A549 (cell line): ENCODE data around the gene MDC1. TPM values are rescaled to one million over a fixed set of nuclear protein-coding genes. Genes with fewer than 3 reads are reported as not detected.
A peak's percentile ranks its signal among the peaks of the same experiment; 100 is the strongest.

Experiments used
- ATAC-seq, 2 experiments: fragments of 200-7000 bp in 1 of 2; fragments of >200 bp in 1 of 2; cut with Nextera tagmentation in 1 of 2; cut with Tn5 transposase in 1 of 2; 3 replicates each; pipeline versions ENCODE4 v1.8.0 to v1.9.1; 2018 to 2020; ENCODE audit warnings: mild to moderate bottlenecking in 1 of 2, moderate library complexity in 1 of 2
- CTCF ChIA-PET: fragments of 300-600 bp; sonication (Branson Sonifier 250); formaldehyde crosslinking; extraction: SDS; loops from one replicate; lab custom pipeline; 2021; ENCODE audit warnings: antibody characterized with exemption, inconsistent platforms; lab: Yijun Ruan, JAX
- POLR2A ChIA-PET: fragments of 350-600 bp; formaldehyde crosslinking; extraction: SDS; loops from one replicate; lab custom pipeline; 2021; ENCODE audit warnings: antibody characterized with exemption, inconsistent platforms; lab: Yijun Ruan, JAX
- DNase-seq, 2 experiments: peaks; one replicate each; pipeline versions ENCODE4 v3.0.0 to v3.0.0-alpha.2; 2011 to 2016; ENCODE audit warnings: low read depth in 1 of 2, low spot score in 1 of 2
- FAIRE-seq: peaks from 2 replicates; lab custom pipeline; 2011; peaks lifted over from hg19 to GRCh38; lab: Jason Lieb, UNC
- H3K27ac ChIP-seq, 2 experiments: fragments of >200 bp; sonication (Bioruptor Twin); formaldehyde crosslinking; 3 replicates each; pipeline ENCODE4 v1.5.1; 2016 to 2017
- H3K4me1 ChIP-seq: fragments of >200 bp; sonication (Bioruptor Twin); formaldehyde crosslinking; 3 replicates; pipeline ENCODE4 v1.6.1; 2016
- H3K4me2 ChIP-seq: fragments of >200 bp; sonication (Bioruptor Twin); formaldehyde crosslinking; 3 replicates; pipeline ENCODE4 v1.6.1; 2016
- H3K4me3 ChIP-seq: fragments of >200 bp; sonication (Bioruptor Twin); formaldehyde crosslinking; 3 replicates; pipeline ENCODE4 v1.5.1; 2016
- H3K9me3 ChIP-seq: fragments of >200 bp; sonication (Bioruptor Twin); formaldehyde crosslinking; 3 replicates; pipeline ENCODE4 v1.6.1; 2016
- CBX2 ChIP-seq: fragments of 200-600 bp; sonication (generic); IDR thresholded peaks from 2 replicates; pipeline ENCODE4 v1.6.1; 2016; ENCODE audit warnings: low read depth, mild to moderate bottlenecking, borderline replicate concordance
- CEBPB ChIP-seq, 2 experiments: fragments of >200 bp in 1 of 2; sonication (Bioruptor Twin) in 1 of 2; formaldehyde crosslinking in 1 of 2; IDR thresholded peaks; 2 replicates each; pipeline ENCODE4 v1.6.1; 2012 to 2016
- CHD2 ChIP-seq: fragments of 150-350 bp; IDR thresholded peaks from 2 replicates; pipeline ENCODE4 v1.6.1; 2014; ENCODE audit warnings: low read length; ENCODE audit not compliant: partially characterized antibody
- CHD4 ChIP-seq: fragments of 200-600 bp; sonication (generic); IDR thresholded peaks from 2 replicates; pipeline ENCODE4 v1.6.1; 2016; ENCODE audit warnings: antibody characterized with exemption, mild to moderate bottlenecking, borderline replicate concordance
- EP300 ChIP-seq, 2 experiments: fragments of >200 bp; sonication (Bioruptor Twin); formaldehyde crosslinking; IDR thresholded peaks; 2 replicates in 1 of 2; 3 replicates in 1 of 2; pipeline ENCODE4 v1.6.1; 2016 to 2017
- FOSB ChIP-seq: fragments of 250-450 bp; sonication (Bioruptor Pico); IDR thresholded peaks from 2 replicates; pipeline ENCODE4 v1.5.0; 2020; ENCODE audit warnings: mild to moderate bottlenecking, moderate library complexity
- FOSL2 ChIP-seq, 2 experiments: fragments of 450-650 bp in 1 of 2; fragments of >200 bp in 1 of 2; sonication (Bioruptor Twin) in 1 of 2; formaldehyde crosslinking; IDR thresholded peaks; 2 replicates each; pipeline versions ENCODE4 v1.5.0 to v1.6.1; 2016 to 2020; ENCODE audit warnings: mild to moderate bottlenecking in 1 of 2, moderate library complexity in 1 of 2
- FOXS1 ChIP-seq: fragments of 250-450 bp; sonication (Bioruptor Pico); IDR thresholded peaks from 2 replicates; pipeline ENCODE4 v1.5.0; 2020; ENCODE audit warnings: mild to moderate bottlenecking, moderate library complexity
- GATA3 ChIP-seq: IDR thresholded peaks from 2 replicates; pipeline ENCODE4 v1.6.1; 2012; ENCODE audit warnings: borderline replicate concordance
- HDAC2 ChIP-seq: fragments of 200-600 bp; sonication (generic); IDR thresholded peaks from 2 replicates; pipeline ENCODE4 v1.6.1; 2016
- HEYL ChIP-seq: fragments of 250-450 bp; sonication (Bioruptor Pico); IDR thresholded peaks from 2 replicates; pipeline ENCODE4 v1.8.0; 2021; ENCODE audit warnings: mild to moderate bottlenecking, moderate library complexity
- HOXB13 ChIP-seq: fragments of 250-450 bp; sonication (Bioruptor Pico); IDR thresholded peaks from 2 replicates; pipeline ENCODE4 v1.5.0; 2020; ENCODE audit warnings: low read depth, mild to moderate bottlenecking, moderate library complexity
- HOXB5 ChIP-seq: fragments of 250-450 bp; sonication (Bioruptor Pico); IDR thresholded peaks from 2 replicates; pipeline ENCODE4 v1.5.0; 2020; ENCODE audit warnings: mild to moderate bottlenecking, moderate library complexity
- JUN ChIP-seq, 2 experiments: fragments of >200 bp; sonication (Bioruptor Twin); formaldehyde crosslinking; IDR thresholded peaks; 2 replicates in 1 of 2; 3 replicates in 1 of 2; pipeline ENCODE4 v1.6.1; 2016 to 2017
- KDM1A ChIP-seq: fragments of 200-600 bp; sonication (generic); IDR thresholded peaks from 2 replicates; pipeline ENCODE4 v1.6.1; 2016; ENCODE audit warnings: low read depth, mild to moderate bottlenecking
- KDM5A ChIP-seq: fragments of 200-600 bp; sonication (generic); IDR thresholded peaks from 2 replicates; pipeline ENCODE4 v1.6.1; 2016; ENCODE audit warnings: antibody characterized with exemption, mild to moderate bottlenecking
- MAFK ChIP-seq: fragments of 450-650 bp; IDR thresholded peaks from 2 replicates; pipeline ENCODE4 v1.6.1; 2014; ENCODE audit not compliant: partially characterized antibody
- MYC ChIP-seq: IDR thresholded peaks from 2 replicates; pipeline ENCODE4 v1.6.1; 2012; ENCODE audit warnings: mild to moderate bottlenecking, inconsistent platforms, low read length, improper control_type of control experiment, borderline replicate concordance
- NFE2L2 ChIP-seq: fragments of 150-350 bp; conservative IDR thresholded peaks from 2 replicates; pipeline ENCODE4 v1.6.1; 2014; ENCODE audit warnings: low read length
- NPAS2 ChIP-seq: fragments of 250-450 bp; sonication (Bioruptor Pico); IDR thresholded peaks from 2 replicates; pipeline ENCODE4 v1.8.0; 2022; ENCODE audit warnings: mild to moderate bottlenecking, moderate library complexity, borderline replicate concordance
- PHF8 ChIP-seq: fragments of 200-600 bp; sonication (generic); IDR thresholded peaks from 2 replicates; pipeline ENCODE4 v1.6.1; 2016; ENCODE audit warnings: low read depth, mild to moderate bottlenecking, antibody characterized with exemption, moderate library complexity, borderline replicate concordance
- POLR2A ChIP-seq: IDR thresholded peaks from 2 replicates; pipeline ENCODE4 v1.6.1; 2012; ENCODE audit warnings: mild to moderate bottlenecking, low read length
- RFX5 ChIP-seq: fragments of 450-650 bp; IDR thresholded peaks from 2 replicates; pipeline ENCODE4 v1.7.1; 2014; ENCODE audit warnings: antibody characterized with exemption, mild to moderate bottlenecking, moderate library complexity
- SREBF2 ChIP-seq: fragments of 450-650 bp; IDR thresholded peaks from 2 replicates; pipeline ENCODE4 v1.6.1; 2014; ENCODE audit warnings: mild to moderate bottlenecking, moderate library complexity
- TP53 ChIP-seq: fragments of 250-450 bp; sonication (Bioruptor Pico); IDR thresholded peaks from 2 replicates; pipeline ENCODE4 v1.5.0; 2021; ENCODE audit warnings: mild to moderate bottlenecking, moderate library complexity
- ZFP36 ChIP-seq: fragments of 450-650 bp; IDR thresholded peaks from 2 replicates; pipeline ENCODE4 v1.6.1; 2014; ENCODE audit warnings: borderline replicate concordance; ENCODE audit not compliant: partially characterized antibody
- WGBS: methylation state at CpG from one replicate; pipeline ENCODE4 v1.1.6; 2017; ENCODE audit errors: missing lambda C conversion rate; 5-methylcytosine and 5-hydroxymethylcytosine counted together
- polyA plus RNA-seq, 4 experiments: library from polyadenylated mRNA; depleted of rRNA in 3 of 4; stranded (reverse); fragments of >200 nt; fragmentation: RNase III in 1 of 4; extraction: RNeasy Plus Mini Kit Qiagen cat#74134 plus additional on column Dnase treatment in 1 of 4; gene quantifications; 2 replicates in 3 of 4; 3 replicates in 1 of 4; pipeline ENCODE4 v1.2.3, GENCODE V29; 2011 to 2017
- TF ChIP-seq, protein P1 (sequence below): IDR thresholded peaks from 2 replicates; pipeline ENCODE4 v1.6.1; 2012
- TF ChIP-seq, protein P2 (sequence below): fragments of 250-450 bp; sonication (Bioruptor Pico); IDR thresholded peaks from 2 replicates; pipeline ENCODE4 v1.5.0; 2020; ENCODE audit warnings: low read depth, mild to moderate bottlenecking, moderate library complexity
- TF ChIP-seq, protein P3 (sequence below): fragments of >200 bp; sonication (Bioruptor Twin); formaldehyde crosslinking; IDR thresholded peaks from 3 replicates; pipeline ENCODE4 v1.5.1; 2016
- TF ChIP-seq, protein P4 (sequence below): IDR thresholded peaks from 2 replicates; pipeline ENCODE4 v1.6.1; 2012; ENCODE audit warnings: low read depth, borderline replicate concordance

The MDC1 gene
- polyA plus RNA-seq, 2 of the 4 experiments (the other 2 are of a cell fraction) = 8.2 to 16.5 TPM

DNA sequence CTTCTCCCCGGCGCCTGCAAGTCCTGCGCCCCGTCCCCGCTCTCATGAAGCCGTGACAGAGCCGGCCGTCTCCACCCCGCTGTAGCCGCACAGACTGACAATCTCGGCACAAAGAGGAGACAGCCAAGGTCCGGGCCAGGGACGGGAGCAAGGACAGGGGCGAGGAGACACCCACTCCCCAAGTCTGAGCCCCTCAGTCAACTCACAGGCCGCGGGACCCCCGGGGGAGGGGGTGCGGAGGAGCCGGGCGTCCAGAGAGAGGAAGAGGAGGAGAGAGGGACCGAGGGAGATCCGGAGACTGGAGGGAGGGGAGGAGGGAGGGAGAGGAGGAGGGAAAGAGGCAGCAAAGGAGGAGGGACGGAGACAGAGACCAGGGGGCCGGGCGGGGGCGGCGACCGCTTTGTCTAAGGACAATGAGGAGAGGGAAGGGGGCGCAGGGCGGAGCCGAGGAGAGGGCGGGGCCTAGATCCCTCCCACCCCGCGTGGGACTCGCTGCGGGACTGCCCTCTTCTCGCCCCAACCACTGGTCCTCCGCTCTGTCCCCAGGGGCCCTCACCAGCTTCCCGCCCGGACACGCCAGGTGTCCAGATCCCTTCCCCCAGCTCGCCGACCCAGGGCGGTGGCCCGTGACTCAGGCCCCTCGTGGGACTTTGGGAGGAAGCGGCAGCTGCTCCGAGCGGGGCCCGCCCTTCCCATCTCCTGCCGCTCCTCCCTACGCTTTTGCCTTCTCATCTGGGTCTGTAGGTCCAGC, 30.0 kb downstream of the MDC1 start:
- DNase-seq (peak; percentile 54 to 85), FAIRE-seq (no peak), ATAC-seq (peak; percentile 51 to 74)
- TF ChIP-seq CHD2 = no peak
- peak; percentile 23 for TF ChIP-seq ZFP36
- no peak for TF ChIP-seq TP53 (CRISPR knock-in tag)
- TF ChIP-seq, protein P1, sequence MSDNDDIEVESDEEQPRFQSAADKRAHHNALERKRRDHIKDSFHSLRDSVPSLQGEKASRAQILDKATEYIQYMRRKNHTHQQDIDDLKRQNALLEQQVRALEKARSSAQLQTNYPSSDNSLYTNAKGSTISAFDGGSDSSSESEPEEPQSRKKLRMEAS = peak; percentile 70
- TF ChIP-seq KDM1A = no peak
- no peak for TF ChIP-seq GATA3
- no peak for TF ChIP-seq FOSB (CRISPR knock-in tag)
- 0 out of 2 replicates have a peak, but pooled peaks have one; percentile 2 for TF ChIP-seq PHF8
- no peak for TF ChIP-seq NFE2L2
- no peak; the same call in 1 of the 2 replicates for TF ChIP-seq POLR2A
- no peak for TF ChIP-seq FOXS1 (CRISPR knock-in tag)
- TF ChIP-seq HOXB5 (CRISPR knock-in tag) = no peak
- no peak for TF ChIP-seq EP300 (IDR thresholded peaks at IDR 0.05)
- no peak for TF ChIP-seq HOXB13 (CRISPR knock-in tag)
- TF ChIP-seq HDAC2 = no peak
- no peak for TF ChIP-seq CHD4
- TF ChIP-seq MYC = 0 out of 2 replicates have a peak, but pooled peaks have one; percentile 27
- no peak for TF ChIP-seq CBX2
- TF ChIP-seq, protein P2, sequence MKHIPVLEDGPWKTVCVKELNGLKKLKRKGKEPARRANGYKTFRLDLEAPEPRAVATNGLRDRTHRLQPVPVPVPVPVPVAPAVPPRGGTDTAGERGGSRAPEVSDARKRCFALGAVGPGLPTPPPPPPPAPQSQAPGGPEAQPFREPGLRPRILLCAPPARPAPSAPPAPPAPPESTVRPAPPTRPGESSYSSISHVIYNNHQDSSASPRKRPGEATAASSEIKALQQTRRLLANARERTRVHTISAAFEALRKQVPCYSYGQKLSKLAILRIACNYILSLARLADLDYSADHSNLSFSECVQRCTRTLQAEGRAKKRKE (CRISPR knock-in tag) = no peak
- TF ChIP-seq, protein P3, sequence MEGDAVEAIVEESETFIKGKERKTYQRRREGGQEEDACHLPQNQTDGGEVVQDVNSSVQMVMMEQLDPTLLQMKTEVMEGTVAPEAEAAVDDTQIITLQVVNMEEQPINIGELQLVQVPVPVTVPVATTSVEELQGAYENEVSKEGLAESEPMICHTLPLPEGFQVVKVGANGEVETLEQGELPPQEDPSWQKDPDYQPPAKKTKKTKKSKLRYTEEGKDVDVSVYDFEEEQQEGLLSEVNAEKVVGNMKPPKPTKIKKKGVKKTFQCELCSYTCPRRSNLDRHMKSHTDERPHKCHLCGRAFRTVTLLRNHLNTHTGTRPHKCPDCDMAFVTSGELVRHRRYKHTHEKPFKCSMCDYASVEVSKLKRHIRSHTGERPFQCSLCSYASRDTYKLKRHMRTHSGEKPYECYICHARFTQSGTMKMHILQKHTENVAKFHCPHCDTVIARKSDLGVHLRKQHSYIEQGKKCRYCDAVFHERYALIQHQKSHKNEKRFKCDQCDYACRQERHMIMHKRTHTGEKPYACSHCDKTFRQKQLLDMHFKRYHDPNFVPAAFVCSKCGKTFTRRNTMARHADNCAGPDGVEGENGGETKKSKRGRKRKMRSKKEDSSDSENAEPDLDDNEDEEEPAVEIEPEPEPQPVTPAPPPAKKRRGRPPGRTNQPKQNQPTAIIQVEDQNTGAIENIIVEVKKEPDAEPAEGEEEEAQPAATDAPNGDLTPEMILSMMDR = no peak
- TF ChIP-seq KDM5A = no peak
- no peak for TF ChIP-seq RFX5
- no peak for TF ChIP-seq FOSL2 (IDR thresholded peaks at IDR 0.05)
- TF ChIP-seq FOSL2 (CRISPR knock-in tag; IDR thresholded peaks at IDR 0.05) = peak; percentile 79
- TF ChIP-seq NPAS2 (CRISPR knock-in tag) = no peak
- TF ChIP-seq, protein P4, sequence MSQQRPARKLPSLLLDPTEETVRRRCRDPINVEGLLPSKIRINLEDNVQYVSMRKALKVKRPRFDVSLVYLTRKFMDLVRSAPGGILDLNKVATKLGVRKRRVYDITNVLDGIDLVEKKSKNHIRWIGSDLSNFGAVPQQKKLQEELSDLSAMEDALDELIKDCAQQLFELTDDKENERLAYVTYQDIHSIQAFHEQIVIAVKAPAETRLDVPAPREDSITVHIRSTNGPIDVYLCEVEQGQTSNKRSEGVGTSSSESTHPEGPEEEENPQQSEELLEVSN = no peak
- TF ChIP-seq SREBF2 = no peak
- no peak; a peak in 1 of 5 replicates for TF ChIP-seq JUN (IDR thresholded peaks at IDR 0.05)
- TF ChIP-seq CEBPB (IDR thresholded peaks at IDR 0.05) = no peak
- no peak for TF ChIP-seq HEYL (CRISPR knock-in tag)
- TF ChIP-seq MAFK = no peak
- ChIA-PET CTCF (interaction anchor here (0.6 to 6.9 kb wide), 6 partner anchors 9 to 40 kb away, joined by 4 to 84 read pairs (median 6); no protein-coding TSS in a partner anchor), POLR2A (interaction anchor here (0.5 to 2.2 kb wide), 7 partner anchors 17 to 199 kb away, joined by 3 to 12 read pairs (median 3); partner anchors contain the start of genes MDC1 and TUBB)
- Histone ChIP-seq H3K9me3 (no peaks in the 10 kb centered on the region), H3K4me2 (peak overlapping the region; percentile 79), H3K4me1 (peaks cover 63% of the 10 kb centered on the region), H3K4me3 (peak overlapping the region; percentile 84), H3K27ac (peak overlapping the region; percentile 83 to 99)
- 0% methylated on average over 8 of the region's 52 CpGs for WGBS
